GM19438 (cell line): ENCODE data around the gene SSTR4.

Experiments
- ATAC-seq: cut with Tn5 transposase; IDR thresholded peaks from one replicate; pipeline ENCODE4 v1.9.1; 2021; ENCODE audit warnings: low read depth; ENCODE audit not compliant: unreplicated experiment

Gene SSTR4

GRCh38 chr20:23039136-23039875 lies 4.2 kb downstream of the SSTR4 start:
- no peak for ATAC-seq

- ATAC-seq, result no peak
These were observed 4.9 kb downstream of the SSTR4 start for GRCh38 chr20:23039885-23040508.

- no peak for ATAC-seq
These were observed 7.2 kb downstream of the SSTR4 start for GRCh38 chr20:23042270-23042669.

- no peak for ATAC-seq
These were observed 8.3 kb downstream of the SSTR4 start for GRCh38 chr20:23043376-23043775.

- no peak for ATAC-seq
These were observed 11.3 kb downstream of the SSTR4 start for GRCh38 chr20:23046431-23046830.

- no peak for ATAC-seq
These were observed 12.1 kb downstream of the SSTR4 start for GRCh38 chr20:23047001-23047737.

- ATAC-seq, result no peak
These were observed 12.7 kb downstream of the SSTR4 start for GRCh38 chr20:23047738-23048214.

- ATAC-seq, result no peak
These were observed 13.4 kb downstream of the SSTR4 start for GRCh38 chr20:23048283-23049200.

- no peak for ATAC-seq
These were observed 14.3 kb downstream of the SSTR4 start, which contains the start of gene THBD for GRCh38 chr20:23049201-23050075. THBD (minus strand) TSS chr20:23049672; CDS start chr20:23049504, 168 bp downstream.

GRCh38 chr20:23050076-23050838 lies 15.1 kb downstream of the SSTR4 start:
- no peak for ATAC-seq

GRCh38 chr20:23050847-23051627 lies 15.9 kb downstream of the SSTR4 start:
- ATAC-seq, result no peak

GRCh38 chr20:23052904-23053303 lies 17.8 kb downstream of the SSTR4 start:
- ATAC-seq, result no peak

GRCh38 chr20:23058240-23058639 lies 23.1 kb downstream of the SSTR4 start:
- no peak for ATAC-seq

GRCh38 chr20:23059001-23059400 lies 23.9 kb downstream of the SSTR4 start:
- no peak for ATAC-seq

- ATAC-seq, result no peak
These were observed 24.7 kb downstream of the SSTR4 start for GRCh38 chr20:23059846-23060245.

GRCh38 chr20:23060629-23061028 lies 25.5 kb downstream of the SSTR4 start:
- no peak for ATAC-seq

- no peak for ATAC-seq
These were observed 26.1 kb downstream of the SSTR4 start for GRCh38 chr20:23061262-23061661.
